HEK293T (cell line): Measurements from ENCODE around the gene NRP2.

Source experiments
- BHLHE40 ChIP-seq: fragments of 450-650 bp; IDR thresholded peaks from 2 replicates; pipeline ENCODE4 v1.6.1; 2016; ENCODE audit warnings: mild to moderate bottlenecking, moderate library complexity, borderline replicate concordance
- ELF4 ChIP-seq: fragments of 450-650 bp; IDR thresholded peaks from 2 replicates; pipeline ENCODE4 v1.6.1; 2017; ENCODE audit warnings: antibody characterized with exemption
- FOXK2 ChIP-seq: fragments of 450-650 bp; IDR thresholded peaks from 2 replicates; pipeline ENCODE4 v1.6.1; 2016; ENCODE audit warnings: mild to moderate bottlenecking
- FOXM1 ChIP-seq: fragments of 450-650 bp; IDR thresholded peaks from 2 replicates; pipeline ENCODE4 v1.6.1; 2017; ENCODE audit warnings: mild to moderate bottlenecking, borderline replicate concordance
- LEF1 ChIP-seq: fragments of 450-650 bp; IDR thresholded peaks from 2 replicates; pipeline ENCODE4 v1.6.1; 2017; ENCODE audit warnings: mild to moderate bottlenecking, borderline replicate concordance
- NFRKB ChIP-seq: fragments of 450-650 bp; IDR thresholded peaks from 2 replicates; pipeline ENCODE4 v1.6.1; 2016; ENCODE audit warnings: mild to moderate bottlenecking, moderate library complexity
- PKNOX1 ChIP-seq: fragments of 450-650 bp; IDR thresholded peaks from 2 replicates; pipeline ENCODE4 v1.6.1; 2016
- SP1 ChIP-seq: fragments of 450-650 bp; IDR thresholded peaks from 2 replicates; pipeline ENCODE4 v1.6.1; 2017
- SUZ12 ChIP-seq: fragments of 450-650 bp; IDR thresholded peaks from 2 replicates; pipeline ENCODE4 v1.6.1; 2016; ENCODE audit warnings: mild to moderate bottlenecking
- TARDBP ChIP-seq: fragments of 450-650 bp; IDR thresholded peaks from 2 replicates; pipeline ENCODE4 v1.6.1; 2016

GRCh38 chr2:205717175-205717846 is 35.0 kb downstream of the NRP2 start:
- no peak for TF ChIP-seq FOXM1
- no peak for TF ChIP-seq BHLHE40
- no peak for TF ChIP-seq ELF4
- no peak for TF ChIP-seq SP1
- no peak for TF ChIP-seq TARDBP
- no peak for TF ChIP-seq FOXK2
- TF ChIP-seq PKNOX1 = no peak
- no peak for TF ChIP-seq LEF1
- TF ChIP-seq SUZ12 = no peak
- no peak for TF ChIP-seq NFRKB
